ENCODE data around the gene ARID2.

Gene ARID2

GRCh38 chr12:45729233-45730083, at the start of gene ARID2:
TSS of gene ARID2 (plus strand) at chr12:45729706. CDS start at chr12:45729837, 131 bp downstream.
- peak; percentile 69 for DNase-seq (ENCODE audit: low spot score)

GRCh38 chr12:45680362-45680761, 49.1 kb upstream of the ARID2 start:
- DNase-seq (ENCODE audit: low spot score), result no peak

GRCh38 chr12:45681465-45681864, 48.0 kb upstream of the ARID2 start:
- DNase-seq (ENCODE audit: low spot score), result no peak

GRCh38 chr12:45685680-45686079, 43.8 kb upstream of the ARID2 start:
- no peak for DNase-seq (ENCODE audit: low spot score)

- DNase-seq (ENCODE audit: low spot score), result no peak
These were observed 42.2 kb upstream of the ARID2 start for GRCh38 chr12:45687081-45688015.

- no peak for DNase-seq (ENCODE audit: low spot score)
These were observed 41.3 kb upstream of the ARID2 start for GRCh38 chr12:45688183-45688582.

GRCh38 chr12:45695035-45695434, 34.5 kb upstream of the ARID2 start:
- DNase-seq (ENCODE audit: low spot score), result no peak

GRCh38 chr12:45695606-45696005, 33.9 kb upstream of the ARID2 start:
- DNase-seq (ENCODE audit: low spot score), result no peak

GRCh38 chr12:45696049-45696448, 33.5 kb upstream of the ARID2 start:
- no peak for DNase-seq (ENCODE audit: low spot score)

GRCh38 chr12:45697371-45697770, 32.1 kb upstream of the ARID2 start:
- DNase-seq (ENCODE audit: low spot score), result no peak

- no peak for DNase-seq (ENCODE audit: low spot score)
These were observed 28.2 kb upstream of the ARID2 start for GRCh38 chr12:45701296-45701695.

GRCh38 chr12:45703942-45704341, 25.6 kb upstream of the ARID2 start:
- DNase-seq (ENCODE audit: low spot score), result no peak

GRCh38 chr12:45704968-45705367, 24.5 kb upstream of the ARID2 start:
- no peak for DNase-seq (ENCODE audit: low spot score)

- DNase-seq (ENCODE audit: low spot score), result no peak
These were observed 24.1 kb upstream of the ARID2 start for GRCh38 chr12:45705404-45705803.

GRCh38 chr12:45707241-45707857, 22.2 kb upstream of the ARID2 start:
- DNase-seq (ENCODE audit: low spot score), result no peak

- no peak for DNase-seq (ENCODE audit: low spot score)
These were observed 21.1 kb upstream of the ARID2 start for GRCh38 chr12:45708363-45708762.

- no peak for DNase-seq (ENCODE audit: low spot score)
These were observed 20.6 kb upstream of the ARID2 start for GRCh38 chr12:45708901-45709300.

- DNase-seq (ENCODE audit: low spot score), result no peak
These were observed 17.2 kb upstream of the ARID2 start for GRCh38 chr12:45712319-45712718.

GRCh38 chr12:45713078-45713477, 16.4 kb upstream of the ARID2 start:
- DNase-seq (ENCODE audit: low spot score), result no peak

- DNase-seq (ENCODE audit: low spot score), result no peak
These were observed 11.2 kb upstream of the ARID2 start for GRCh38 chr12:45718306-45718705.

GRCh38 chr12:45720069-45720468, 9.4 kb upstream of the ARID2 start:
- DNase-seq (ENCODE audit: low spot score), result no peak

GRCh38 chr12:45721369-45721768, 8.1 kb upstream of the ARID2 start:
- DNase-seq (ENCODE audit: low spot score), result no peak
